GM18502 (cell line): Measurements from ENCODE around the gene PRRC2C.
"Not testable (repeated sequence)": the region's sequence is repeated elsewhere in the genome, so short reads cannot be mapped to it uniquely, and the experiment has no call there.

ENCODE experiments used
- ATAC-seq: cut with Tn5 transposase; IDR thresholded peaks from one replicate; pipeline ENCODE4 v1.9.1; 2021; ENCODE audit warnings: mild to moderate bottlenecking; ENCODE audit not compliant: unreplicated experiment, poor library complexity

PRRC2C gene

DNA sequence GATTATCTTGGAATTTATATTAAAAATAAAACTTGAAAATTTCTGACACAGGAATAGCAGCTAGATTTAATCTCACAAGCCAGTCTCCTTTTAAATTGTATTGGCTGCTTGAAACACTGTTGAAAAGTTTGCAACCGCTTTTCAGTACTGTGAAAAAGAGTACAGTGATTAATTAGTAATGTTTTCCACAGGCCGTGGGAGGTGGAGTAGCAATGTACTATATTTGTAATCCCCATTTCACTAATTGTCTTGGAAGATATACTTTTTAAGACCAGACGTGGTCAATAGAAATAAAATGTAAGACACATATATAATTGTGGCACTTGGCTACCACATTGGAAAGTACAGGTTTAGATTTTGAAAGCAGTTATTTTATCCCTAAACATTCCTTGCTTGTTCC is 95.9 kb downstream of the PRRC2C start:
- ATAC-seq, result no peak

DNA sequence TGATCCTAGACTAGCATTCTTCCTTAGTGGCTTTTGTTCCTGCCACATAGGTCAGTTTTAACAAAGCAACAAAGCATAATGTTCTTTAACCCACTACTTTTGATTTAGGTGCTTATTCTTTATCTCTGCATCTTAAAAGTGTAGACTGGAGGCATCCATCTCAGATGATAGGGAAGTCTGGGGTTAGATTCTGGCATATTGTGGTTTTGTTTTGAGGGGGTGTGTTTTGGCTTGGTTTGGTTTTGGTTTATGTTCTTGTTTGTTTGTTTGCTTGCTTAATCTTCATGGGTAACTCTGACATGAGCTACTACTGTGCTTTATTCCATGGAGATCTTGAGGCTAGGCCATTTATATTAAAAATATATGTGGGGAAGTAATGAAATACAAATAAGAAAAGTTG is 96.4 kb downstream of the PRRC2C start:
- ATAC-seq, result no peak

DNA sequence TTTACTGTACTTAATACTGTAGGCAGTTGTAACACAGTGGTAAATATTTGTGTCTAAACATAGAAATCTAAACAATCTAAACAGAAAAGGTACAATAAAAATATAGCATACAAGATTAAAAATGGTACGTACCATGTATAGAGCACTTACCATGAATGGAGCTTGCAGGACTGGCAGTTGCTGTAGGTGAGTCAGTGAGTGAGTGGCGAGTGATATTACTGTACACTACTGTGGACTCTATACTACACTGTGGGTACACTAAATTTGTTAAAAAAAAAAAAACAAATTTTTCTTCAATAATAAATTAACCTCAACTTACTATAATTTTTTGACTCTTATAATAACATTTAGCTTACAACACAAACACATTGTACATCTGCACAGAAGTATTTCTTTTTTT is 97.3 kb downstream of the PRRC2C start:
- no peak for ATAC-seq

DNA sequence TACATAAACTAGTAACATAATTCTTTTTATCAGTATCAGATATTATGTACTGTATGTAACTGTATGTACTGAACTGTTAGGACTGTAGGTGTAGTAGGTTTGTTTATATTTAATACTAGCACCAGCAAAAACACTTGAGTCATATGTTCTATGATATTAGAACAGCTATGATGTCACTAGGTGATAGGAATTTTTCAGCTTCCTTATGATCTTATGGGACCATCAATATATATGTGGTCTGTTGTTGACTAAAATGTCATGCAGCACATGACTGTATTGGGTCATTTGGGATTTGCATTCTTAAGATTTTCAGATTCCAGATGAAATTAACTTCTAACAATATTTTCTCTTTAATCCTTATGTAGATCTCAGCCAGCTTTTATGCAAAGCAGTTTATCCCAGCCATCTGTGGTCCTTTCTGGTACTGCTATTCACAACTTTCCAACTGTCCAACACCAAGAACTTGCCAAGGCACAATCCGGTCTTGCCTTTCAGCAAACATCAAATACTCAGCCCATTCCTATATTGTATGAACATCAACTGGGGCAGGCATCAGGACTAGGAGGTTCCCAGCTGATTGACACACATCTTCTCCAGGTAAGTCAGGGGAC is 98.4 kb downstream of the PRRC2C start:
- no peak for ATAC-seq

DNA sequence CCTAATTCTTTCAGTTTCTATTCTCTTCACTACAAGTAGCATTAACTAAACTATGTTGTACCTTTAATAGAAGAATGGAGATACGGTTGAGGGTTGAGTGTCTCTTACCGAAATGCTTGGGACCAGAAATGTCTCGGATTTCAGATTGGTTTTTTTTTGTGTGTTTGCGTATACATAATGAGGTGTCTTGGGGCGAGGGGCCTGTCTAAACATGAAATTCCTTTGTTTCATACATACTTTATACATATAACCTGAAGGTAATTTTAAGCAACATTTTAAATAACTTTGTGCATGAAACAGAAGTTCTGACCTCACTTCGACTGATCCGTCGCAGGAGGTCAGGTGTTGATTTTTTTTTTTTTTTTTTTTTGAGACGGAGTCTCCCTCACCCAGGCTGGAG is 100.4 kb downstream of the PRRC2C start:
- ATAC-seq, result no peak

DNA sequence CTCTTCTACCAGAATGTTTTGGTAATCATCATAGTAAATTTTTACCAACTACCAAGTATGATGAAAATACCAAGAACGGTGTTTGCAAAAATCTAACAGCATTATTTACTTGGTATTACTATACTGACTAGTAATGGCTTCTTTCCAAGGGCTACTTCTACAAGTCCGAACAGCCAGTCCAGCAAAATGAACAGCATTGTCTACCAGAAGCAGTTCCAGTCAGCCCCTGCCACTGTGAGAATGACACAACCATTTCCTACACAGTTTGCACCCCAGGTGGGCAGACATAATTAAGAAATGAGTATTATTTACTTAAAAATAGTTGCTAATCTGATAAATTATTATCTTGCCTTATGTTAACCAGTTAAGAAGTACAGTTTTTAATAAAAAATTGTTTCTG is 102.9 kb downstream of the PRRC2C start:
- ATAC-seq, result no peak

DNA sequence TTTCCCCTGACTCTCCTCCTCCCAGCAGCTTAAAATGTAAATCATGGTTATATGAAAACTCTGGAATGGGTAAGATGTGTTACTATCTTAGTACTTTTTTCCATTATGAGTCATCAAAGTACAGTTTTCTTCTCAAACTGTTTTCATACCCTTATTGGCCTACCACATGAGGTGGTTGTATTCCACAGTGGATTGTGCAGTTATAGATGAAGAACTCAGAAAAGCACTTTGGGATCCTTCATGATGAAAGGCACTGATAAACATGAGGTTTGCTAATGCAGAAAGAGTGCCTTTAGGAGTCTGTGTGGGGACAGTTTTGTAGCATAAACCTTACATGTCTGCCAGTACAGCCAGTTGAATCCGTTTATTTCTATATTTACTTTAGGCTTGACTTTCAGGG is 104.7 kb downstream of the PRRC2C start:
- ATAC-seq, result no peak

DNA sequence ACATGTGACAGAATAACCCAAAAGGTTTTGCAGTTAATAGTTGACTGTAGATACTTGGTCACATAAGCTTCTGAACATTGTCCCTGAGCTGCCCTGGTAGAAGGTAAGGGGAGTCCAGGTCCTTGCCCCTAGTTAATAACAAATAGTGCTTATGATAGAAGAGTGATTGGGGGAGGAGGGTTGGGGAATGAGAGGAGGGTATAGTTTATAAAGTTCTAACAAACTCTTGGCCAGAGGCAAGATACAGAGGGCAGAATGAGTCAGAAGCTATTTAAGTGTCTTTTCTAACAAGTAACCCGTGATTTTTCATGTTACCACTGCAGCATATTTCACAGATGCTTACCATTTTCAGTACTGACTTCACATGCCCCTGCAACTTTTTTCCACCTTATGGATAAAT is 110.0 kb downstream of the PRRC2C start:
- no peak for ATAC-seq

DNA sequence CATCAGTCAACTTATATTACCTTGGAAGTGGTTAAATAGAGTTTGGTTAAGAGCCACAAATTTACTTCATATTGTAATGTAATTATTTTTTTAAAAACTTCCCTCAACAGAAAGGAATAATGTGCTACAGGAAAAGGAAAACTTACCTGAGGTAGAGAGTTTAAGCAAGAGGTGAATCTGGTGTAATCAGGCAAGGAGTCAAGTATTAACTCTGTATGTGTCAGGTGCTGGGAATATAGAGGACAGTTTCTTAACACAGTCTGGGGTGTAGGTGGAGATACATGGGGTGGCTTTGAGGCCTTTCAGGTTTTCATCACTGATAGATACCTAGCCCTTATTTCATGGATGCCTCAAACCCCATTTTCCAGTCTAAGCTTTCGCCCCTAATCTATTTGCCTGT is 110.8 kb downstream of the PRRC2C start:
- no peak for ATAC-seq

DNA sequence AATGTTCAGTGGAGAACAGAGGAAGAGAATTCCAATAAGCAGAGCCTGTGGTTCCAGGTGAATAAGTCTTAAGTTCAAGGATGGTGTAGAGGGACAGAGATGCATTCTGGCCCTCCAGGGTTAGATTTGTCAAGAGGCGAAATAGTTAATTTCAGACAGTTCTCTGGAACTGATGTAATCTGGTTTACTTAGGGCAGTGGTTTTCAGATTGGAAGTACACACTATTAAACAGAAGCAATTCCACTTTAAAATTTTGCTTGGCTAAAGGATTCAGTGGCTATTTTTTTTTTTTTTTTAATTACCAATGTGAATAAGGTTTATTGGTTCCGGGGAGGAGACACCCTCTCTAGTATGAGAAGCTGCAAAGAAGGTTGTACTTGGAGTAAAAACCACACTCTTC is 111.4 kb downstream of the PRRC2C start:
- no peak for ATAC-seq

DNA sequence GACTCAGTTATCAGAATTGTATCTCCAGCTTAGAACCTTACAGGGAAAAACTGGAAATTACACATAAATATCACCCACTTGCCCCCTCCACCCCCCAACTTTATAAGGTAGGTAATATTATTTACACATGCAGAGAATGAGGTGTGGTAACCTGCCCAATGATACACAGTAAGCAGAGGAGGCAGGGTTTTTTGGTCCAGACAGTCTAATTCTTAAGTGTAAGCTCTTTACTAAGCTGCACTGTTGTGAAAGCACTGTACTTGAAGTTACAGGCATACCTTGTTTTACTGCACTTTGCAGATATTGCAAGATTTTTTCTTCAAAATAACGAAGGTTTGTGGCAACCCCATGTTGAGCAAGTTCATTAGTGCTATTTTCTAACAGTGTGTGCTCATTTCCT is 111.9 kb downstream of the PRRC2C start:
- ATAC-seq, result no peak

DNA sequence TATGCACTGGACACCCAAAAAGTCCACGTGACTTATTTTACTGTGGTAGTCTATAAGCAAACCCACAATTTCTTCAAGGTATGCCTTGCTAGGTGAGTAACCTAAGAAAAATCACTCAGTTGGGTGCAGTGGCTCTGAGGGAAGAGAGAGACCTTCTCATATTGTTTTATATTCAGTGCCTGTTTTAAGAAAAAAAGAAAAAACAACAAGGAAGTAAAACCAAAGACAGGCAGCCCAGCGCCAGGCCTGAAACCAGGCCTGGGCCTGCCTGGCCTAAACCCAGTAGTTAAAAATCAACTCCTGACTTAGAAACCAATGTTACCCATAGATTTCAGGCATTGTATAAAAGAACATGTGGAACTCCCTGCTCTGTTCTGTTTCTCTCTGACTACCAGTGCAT is 115.0 kb downstream of the PRRC2C start:
- ATAC-seq, result not testable (repeated sequence)

DNA sequence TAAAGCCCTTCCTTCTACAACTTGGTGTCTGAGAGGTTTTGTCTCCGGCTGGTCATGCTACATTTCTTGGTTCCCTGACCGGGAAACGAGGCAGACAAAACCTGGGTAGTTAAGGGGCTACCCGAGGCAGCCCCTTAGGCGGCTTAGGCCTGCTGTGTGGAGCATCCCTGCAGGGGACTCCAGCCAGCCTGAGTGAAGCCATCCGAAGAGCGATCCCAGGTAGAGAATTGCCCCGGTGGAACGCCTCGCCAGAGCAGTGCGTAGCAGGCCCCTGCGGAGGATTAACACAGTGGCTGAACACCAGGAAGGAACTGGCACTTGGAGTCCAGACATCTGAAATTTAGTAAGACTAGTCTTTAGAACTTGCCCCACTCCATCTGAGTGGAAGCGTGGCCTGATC is 115.5 kb downstream of the PRRC2C start:
- no peak for ATAC-seq

DNA sequence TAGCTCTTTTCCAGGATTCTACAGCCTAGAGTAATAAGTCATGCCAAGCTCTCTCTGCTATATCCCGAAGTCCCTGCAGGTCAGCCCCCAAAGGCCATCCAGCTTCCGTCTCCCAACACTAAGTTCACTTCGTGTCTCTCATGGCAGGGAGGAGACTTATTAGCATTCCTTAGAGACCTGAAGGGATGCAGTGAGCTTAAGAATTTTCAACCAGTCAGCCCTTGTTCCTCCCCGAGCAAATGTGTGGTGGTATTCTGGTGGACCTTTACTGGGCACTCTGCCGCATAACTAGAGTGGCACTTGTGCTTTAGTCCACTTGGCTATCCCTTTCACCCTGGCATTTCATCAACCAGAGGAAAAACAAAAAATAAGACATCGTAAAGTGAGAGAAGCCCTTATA is 117.7 kb downstream of the PRRC2C start:
- ATAC-seq, result not testable (repeated sequence)

DNA sequence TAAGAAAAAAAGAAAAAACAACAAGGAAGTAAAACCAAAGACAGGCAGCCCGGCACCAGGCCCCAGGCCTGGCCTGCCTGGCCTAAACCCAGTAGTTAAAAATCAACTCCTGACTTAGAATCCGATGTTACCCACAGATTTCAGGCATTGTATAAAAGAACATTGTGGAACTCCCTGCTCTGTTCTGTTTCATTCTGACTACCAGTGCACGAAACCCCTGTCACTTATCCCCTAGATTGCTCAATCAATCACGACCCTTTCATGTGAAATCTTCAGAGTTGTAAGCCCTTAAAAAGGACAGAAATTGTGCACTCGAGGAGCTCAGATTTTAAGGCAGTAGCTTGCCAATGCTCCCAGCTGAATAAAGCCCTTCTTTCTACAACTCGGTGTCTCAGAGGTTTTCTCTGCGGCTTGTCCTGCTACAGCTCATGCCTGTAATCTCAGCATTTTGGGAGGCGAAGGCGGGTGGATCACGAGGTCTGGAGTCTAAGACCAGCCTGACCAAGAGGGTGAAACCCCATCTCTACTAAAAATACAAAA is 121.1 kb downstream of the PRRC2C start:
- no peak for ATAC-seq

DNA sequence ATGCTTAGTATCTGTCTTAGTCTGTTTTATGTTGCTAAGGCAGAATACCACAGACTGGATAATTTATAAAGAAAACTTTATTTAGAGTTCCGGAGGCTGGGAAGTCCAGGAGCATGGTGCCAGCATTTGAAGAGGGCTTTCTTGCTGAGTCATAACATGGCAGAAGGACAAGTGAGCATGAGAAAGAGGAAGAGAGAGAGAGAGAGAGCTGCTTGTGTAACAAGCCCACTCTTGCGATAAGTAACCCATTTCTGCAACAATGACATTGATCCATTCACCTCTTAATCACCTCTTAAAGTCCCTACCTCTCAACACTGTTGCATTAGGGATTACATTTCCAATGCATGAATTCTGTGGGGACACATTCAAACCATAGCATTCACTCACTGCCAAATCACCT is 125.1 kb downstream of the PRRC2C start:
- peak; percentile 57 for ATAC-seq

DNA sequence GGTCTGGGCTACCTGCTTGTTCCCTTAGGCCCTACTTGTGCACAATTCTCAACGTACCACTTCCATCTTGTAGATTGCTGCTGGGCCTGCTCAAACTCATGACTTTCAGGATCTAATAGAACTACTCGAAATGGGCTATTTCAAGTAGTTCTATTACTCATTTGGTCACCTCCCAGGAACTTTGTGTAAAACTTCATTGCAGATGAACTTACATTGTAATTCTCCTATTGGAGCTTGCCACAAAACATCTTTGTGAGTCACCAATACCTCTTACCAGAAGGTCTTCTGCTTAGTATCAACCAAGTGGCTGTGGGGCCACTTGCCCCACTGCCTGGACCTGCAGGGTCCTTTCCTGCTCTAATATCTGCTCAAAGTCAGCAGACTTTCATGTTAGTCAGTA is 126.0 kb downstream of the PRRC2C start:
- no peak for ATAC-seq

DNA sequence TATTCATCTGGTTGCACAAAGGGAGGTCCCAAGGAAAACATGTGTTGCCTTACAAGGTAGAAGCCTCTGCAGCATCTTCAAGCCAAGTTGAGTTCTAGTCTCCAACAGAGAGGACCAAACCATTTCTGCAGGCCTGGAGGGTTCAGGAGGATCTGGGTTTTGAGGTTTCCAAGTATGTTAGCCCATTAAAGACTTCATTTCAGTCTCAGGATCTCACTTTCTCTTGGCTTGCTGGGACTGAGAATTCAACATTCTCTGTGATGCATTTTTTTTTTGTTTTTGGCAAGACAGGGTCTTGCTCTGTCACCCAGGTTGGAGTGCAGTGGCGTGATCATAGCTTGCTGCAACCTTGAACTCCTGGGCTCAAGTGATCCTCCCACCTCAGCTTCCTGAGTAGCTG is 128.0 kb downstream of the PRRC2C start:
- no peak for ATAC-seq

DNA sequence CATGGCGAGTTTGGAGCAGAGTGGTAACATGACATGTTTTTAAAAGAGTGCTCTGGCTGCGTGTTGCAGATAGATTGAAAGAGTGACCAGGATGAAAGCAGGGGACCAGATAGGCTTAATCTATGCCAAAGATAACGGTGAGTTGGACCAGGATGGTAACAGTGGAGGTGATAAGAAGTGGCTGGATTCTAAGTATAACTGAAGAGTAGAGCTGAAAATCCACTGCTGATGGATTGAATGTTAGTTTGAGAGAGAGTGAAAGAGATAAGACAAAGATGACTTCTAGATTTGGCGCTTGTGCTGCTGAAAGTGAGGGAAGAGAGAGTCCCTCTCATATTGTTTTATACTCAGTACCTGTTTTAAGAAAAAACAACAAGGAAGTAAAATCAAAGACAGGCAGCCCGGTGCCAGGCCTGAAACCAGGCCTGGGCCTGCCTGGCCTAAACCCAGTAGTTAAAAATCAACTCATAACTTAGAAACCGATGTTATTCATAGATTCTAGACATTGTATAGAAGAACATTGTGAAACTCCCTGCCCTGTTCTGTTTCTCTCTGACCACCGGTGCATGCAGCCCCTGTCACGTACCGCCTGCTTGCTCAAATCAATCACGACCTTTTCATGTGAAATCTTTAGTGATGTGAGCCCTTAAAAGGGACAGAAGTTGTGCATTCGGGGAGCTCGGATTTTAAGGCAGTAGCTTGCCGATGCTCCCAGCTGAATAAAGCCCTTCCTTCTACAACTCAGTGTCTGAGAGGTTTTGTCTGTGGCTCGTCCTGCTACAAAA is 130.0 kb downstream of the PRRC2C start:
- not testable (repeated sequence) for ATAC-seq

DNA sequence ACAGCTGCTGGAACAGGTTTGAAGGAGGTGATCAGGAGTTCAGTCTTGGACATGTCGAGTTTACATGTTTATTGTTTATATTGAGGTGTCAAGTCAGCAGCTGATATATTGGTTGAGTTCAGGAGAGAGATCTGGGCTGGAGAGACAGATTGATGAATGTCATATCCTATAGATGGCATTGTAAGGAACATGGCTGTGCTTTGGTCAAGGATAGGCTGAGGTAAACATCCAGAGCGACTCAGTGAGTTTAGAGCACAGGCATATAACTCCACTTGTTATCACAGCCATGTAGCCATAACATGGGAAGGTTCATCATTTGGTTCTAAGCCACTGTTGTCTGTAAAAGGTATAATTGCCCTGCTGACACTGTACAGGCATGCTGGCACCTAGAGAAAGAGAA is 131.3 kb downstream of the PRRC2C start:
- ATAC-seq, result no peak

DNA sequence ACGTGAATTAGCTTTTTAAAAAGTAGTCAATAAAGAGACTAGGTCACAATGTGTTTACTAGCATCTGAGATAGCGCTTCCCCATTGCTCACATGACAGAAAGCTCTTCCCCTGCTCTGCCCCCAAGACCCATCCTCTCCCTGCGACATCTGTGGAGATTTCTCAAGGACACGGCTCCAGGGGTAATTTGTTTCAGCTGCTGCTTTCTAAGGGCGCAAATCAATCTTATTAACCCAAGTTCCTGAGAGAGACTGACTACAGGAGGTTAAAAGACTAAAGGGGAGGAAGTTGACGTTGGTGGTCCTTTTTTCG is 136.8 kb downstream of the PRRC2C start, which contains the start of gene MYOCOS:
TSS of gene MYOCOS (plus strand) at position 92 of the 311 bp plus-strand sequence. CDS start 1,641 bp downstream, outside the sequence.
- no peak for ATAC-seq
